ENCODE data around the gene SHISA8.

The SHISA8 gene

GRCh38 chr22:41904450-41905410, 10.1 kb downstream of the SHISA8 start:
- Histone ChIP-seq H3K36me3 (ENCODE audit: control insufficient read depth, insufficient read depth, low read length) (no peaks in the 10 kb centered on the region), H3K4me1 (no peaks in the 10 kb centered on the region), H3K79me2 (no peaks in the 10 kb centered on the region), H3K9ac (no peak overlapping the region), H3K9me3 (ENCODE audit: control insufficient read depth, low read length) (no peaks in the 10 kb centered on the region), H3K27ac (no peak overlapping the region), H3K27me3 (ENCODE audit: control insufficient read depth, insufficient read depth, low read length) (no peaks in the 10 kb centered on the region), H2AFZ (no peak overlapping the region), H3K4me3 (ENCODE audit: low read depth, low read length) (no peak overlapping the region), H3K4me2 (ENCODE audit: low read length) (no peak overlapping the region)
- TF ChIP-seq, protein P1, sequence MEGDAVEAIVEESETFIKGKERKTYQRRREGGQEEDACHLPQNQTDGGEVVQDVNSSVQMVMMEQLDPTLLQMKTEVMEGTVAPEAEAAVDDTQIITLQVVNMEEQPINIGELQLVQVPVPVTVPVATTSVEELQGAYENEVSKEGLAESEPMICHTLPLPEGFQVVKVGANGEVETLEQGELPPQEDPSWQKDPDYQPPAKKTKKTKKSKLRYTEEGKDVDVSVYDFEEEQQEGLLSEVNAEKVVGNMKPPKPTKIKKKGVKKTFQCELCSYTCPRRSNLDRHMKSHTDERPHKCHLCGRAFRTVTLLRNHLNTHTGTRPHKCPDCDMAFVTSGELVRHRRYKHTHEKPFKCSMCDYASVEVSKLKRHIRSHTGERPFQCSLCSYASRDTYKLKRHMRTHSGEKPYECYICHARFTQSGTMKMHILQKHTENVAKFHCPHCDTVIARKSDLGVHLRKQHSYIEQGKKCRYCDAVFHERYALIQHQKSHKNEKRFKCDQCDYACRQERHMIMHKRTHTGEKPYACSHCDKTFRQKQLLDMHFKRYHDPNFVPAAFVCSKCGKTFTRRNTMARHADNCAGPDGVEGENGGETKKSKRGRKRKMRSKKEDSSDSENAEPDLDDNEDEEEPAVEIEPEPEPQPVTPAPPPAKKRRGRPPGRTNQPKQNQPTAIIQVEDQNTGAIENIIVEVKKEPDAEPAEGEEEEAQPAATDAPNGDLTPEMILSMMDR (IDR thresholded peaks at IDR 0.05): no peak

DNA sequence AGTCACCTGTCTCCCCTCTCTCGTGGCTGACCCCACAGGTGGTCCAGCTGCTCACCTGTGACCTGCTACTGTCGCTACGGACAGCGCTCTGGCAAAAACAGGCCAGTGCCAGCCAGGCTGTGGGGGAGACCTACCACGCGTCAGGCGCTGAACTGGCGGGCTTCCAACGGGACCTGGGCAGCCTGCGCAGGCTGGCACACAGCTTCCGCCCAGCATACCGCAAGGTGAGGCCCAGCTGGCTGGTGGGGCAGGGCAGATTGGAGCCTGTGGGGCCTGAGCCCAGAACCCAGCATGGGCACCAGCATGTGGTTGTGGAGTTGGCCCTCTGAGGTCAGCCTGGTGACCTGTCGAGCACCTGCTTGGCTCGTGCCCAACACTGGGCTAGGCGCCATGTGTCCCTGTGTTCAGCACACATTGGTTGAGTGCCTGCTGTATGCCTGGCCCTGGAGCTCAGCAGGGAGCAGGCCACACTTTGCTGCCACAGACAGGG, 11.9 kb downstream of the SHISA8 start:
- TF ChIP-seq, protein P1 (IDR thresholded peaks at IDR 0.05): no peak
- Histone ChIP-seq H3K4me2 (ENCODE audit: low read length) (no peak overlapping the region), H3K4me3 (ENCODE audit: low read depth, low read length) (no peak overlapping the region), H2AFZ (no peak overlapping the region), H3K4me1 (no peaks in the 10 kb centered on the region), H3K36me3 (ENCODE audit: control insufficient read depth, insufficient read depth, low read length) (no peaks in the 10 kb centered on the region), H3K27me3 (ENCODE audit: control insufficient read depth, insufficient read depth, low read length) (no peaks in the 10 kb centered on the region), H3K9ac (no peak overlapping the region), H3K27ac (no peak overlapping the region), H3K9me3 (ENCODE audit: control insufficient read depth, low read length) (no peaks in the 10 kb centered on the region), H3K79me2 (no peaks in the 10 kb centered on the region)

GRCh38 chr22:41902016-41902415, 12.9 kb downstream of the SHISA8 start:
- TF ChIP-seq, protein P1 (IDR thresholded peaks at IDR 0.05): no peak
- Histone ChIP-seq H3K9ac (no peak overlapping the region), H3K4me1 (no peaks in the 10 kb centered on the region), H3K9me3 (ENCODE audit: control insufficient read depth, low read length) (no peaks in the 10 kb centered on the region), H3K79me2 (no peaks in the 10 kb centered on the region), H3K4me3 (ENCODE audit: low read depth, low read length) (no peak overlapping the region), H2AFZ (no peak overlapping the region), H3K27me3 (ENCODE audit: control insufficient read depth, insufficient read depth, low read length) (no peaks in the 10 kb centered on the region), H3K36me3 (ENCODE audit: control insufficient read depth, insufficient read depth, low read length) (no peaks in the 10 kb centered on the region), H3K27ac (no peak overlapping the region), H3K4me2 (ENCODE audit: low read length) (no peak overlapping the region)

- H2AFZ ChIP-seq: no peak overlapping the region
- H3K27me3 ChIP-seq (ENCODE audit: control insufficient read depth, insufficient read depth, low read length): no peaks in the 10 kb centered on the region
- no peaks in the 10 kb centered on the region for H3K36me3 ChIP-seq (ENCODE audit: control insufficient read depth, insufficient read depth, low read length)
- no peak overlapping the region for H3K27ac ChIP-seq
- H3K79me2 ChIP-seq: no peaks in the 10 kb centered on the region
- TF ChIP-seq, protein P1 (IDR thresholded peaks at IDR 0.05): no peak
- H3K9me3 ChIP-seq (ENCODE audit: control insufficient read depth, low read length): no peaks in the 10 kb centered on the region
- no peaks in the 10 kb centered on the region for H3K4me1 ChIP-seq
- H3K4me2 ChIP-seq (ENCODE audit: low read length): no peak overlapping the region
- H3K4me3 ChIP-seq (ENCODE audit: low read depth, low read length): no peak overlapping the region
- no peak overlapping the region for H3K9ac ChIP-seq
These were observed 14.1 kb downstream of the SHISA8 start for GRCh38 chr22:41900652-41901312.

Measured in parathyroid adenoma (tissue), 2 donors.